ENCODE results near the gene MEGF11. TPM values are rescaled to one million over a fixed set of nuclear protein-coding genes. Genes with fewer than 3 reads are reported as not detected.

The MEGF11 gene
- polyA plus RNA-seq, 1 of the 3 experiments (the other 2 are of a cell fraction) = not detected

DNA sequence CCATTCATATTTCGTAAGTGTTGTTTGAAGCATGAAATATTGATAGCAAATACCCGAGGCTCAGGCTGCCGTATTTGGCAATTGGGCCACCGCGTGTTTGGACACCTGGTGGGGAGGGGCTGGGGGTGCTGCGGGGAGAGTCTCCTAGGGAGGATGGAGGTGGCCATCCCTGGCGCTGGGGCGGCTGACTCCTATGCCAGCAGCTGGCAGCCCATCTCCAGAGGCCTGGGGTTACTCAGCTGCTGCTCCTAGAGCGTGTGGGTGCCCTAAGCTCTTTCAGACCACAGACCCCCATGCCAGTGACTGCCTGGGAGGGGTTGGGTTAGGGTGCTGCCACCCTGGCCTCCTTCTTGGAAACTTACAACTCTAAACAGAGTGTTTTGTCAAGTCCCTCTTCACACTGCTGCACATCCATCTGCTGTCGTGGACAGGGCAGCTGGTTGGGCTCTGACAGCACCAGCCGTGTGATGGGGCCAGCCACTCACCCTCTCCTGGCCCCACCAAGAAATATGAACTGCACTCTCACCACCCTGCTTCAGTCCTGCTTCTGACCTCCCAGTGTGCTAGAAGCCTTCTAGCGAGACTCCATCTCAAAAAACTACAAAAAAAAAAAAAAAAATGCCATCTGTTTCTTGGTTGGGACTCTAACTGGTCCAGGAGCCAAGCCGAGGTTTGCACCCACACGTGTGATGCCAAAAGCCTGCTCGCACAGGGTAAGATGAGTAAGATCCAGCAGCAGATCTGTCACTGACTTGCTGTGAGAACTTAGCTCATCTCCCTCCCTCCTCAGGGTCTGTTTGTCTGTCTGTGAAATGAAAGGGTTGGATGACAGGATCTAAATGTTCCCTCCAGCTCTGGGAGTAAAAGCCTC, 156.2 kb downstream of the MEGF11 start:
- Histone ChIP-seq H3K36me3 (replicated peaks in 1 of 2; ENCODE audit: control insufficient read depth in 1 of 2, insufficient read depth in 2 of 2, low read length in 1 of 2) (no peaks in the 10 kb centered on the region), H3K9ac (no peak overlapping the region), H3K9me2 (no peaks in the 10 kb centered on the region), H3F3A (replicated peaks; ENCODE audit: insufficient read depth) (no peaks in the 10 kb centered on the region), H2AFZ (ENCODE audit: low read depth) (no peak overlapping the region), H3K9me3 (no peaks in the 10 kb centered on the region), H3K4me1 (ENCODE audit: control insufficient read depth in 1 of 2, insufficient read depth in 2 of 2, low read depth in 1 of 2, low read length in 1 of 2) (peaks cover 0 to 8% of the 10 kb centered on the region in 2 experiments; a peak in 1 of 4 replicates), H3K27me3 (ENCODE audit: insufficient read depth) (peaks cover 5% of the 10 kb centered on the region), H3K4me3 (ENCODE audit: low read depth in 2 of 2, low read length in 1 of 2) (no peak overlapping the region), H3K27ac (ENCODE audit: low read depth in 2 of 2, low read length in 1 of 2) (no peak overlapping the region), H3K79me2 (ENCODE audit: insufficient read depth) (no peaks in the 10 kb centered on the region), H3K4me2 (no peak overlapping the region), H4K20me1 (ENCODE audit: insufficient read depth) (no peaks in the 10 kb centered on the region)
- TF ChIP-seq, protein P1, sequence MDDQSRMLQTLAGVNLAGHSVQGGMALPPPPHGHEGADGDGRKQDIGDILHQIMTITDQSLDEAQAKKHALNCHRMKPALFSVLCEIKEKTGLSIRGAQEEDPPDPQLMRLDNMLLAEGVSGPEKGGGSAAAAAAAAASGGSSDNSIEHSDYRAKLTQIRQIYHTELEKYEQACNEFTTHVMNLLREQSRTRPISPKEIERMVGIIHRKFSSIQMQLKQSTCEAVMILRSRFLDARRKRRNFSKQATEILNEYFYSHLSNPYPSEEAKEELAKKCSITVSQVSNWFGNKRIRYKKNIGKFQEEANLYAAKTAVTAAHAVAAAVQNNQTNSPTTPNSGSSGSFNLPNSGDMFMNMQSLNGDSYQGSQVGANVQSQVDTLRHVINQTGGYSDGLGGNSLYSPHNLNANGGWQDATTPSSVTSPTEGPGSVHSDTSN (IDR thresholded peaks at IDR 0.05) = no peak
- TF ChIP-seq SMC3 (IDR thresholded peaks at IDR 0.05; ENCODE audit: low read depth, low read length) = no peak
- TF ChIP-seq, protein P2, sequence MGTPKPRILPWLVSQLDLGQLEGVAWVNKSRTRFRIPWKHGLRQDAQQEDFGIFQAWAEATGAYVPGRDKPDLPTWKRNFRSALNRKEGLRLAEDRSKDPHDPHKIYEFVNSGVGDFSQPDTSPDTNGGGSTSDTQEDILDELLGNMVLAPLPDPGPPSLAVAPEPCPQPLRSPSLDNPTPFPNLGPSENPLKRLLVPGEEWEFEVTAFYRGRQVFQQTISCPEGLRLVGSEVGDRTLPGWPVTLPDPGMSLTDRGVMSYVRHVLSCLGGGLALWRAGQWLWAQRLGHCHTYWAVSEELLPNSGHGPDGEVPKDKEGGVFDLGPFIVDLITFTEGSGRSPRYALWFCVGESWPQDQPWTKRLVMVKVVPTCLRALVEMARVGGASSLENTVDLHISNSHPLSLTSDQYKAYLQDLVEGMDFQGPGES (IDR thresholded peaks at IDR 0.05; ENCODE audit: low read depth, low read length) = no peak
- TF ChIP-seq NRF1 (IDR thresholded peaks at IDR 0.05; ENCODE audit: low read depth, low read length) = no peak
- TF ChIP-seq POLR2AphosphoS5 (IDR thresholded peaks at IDR 0.05; ENCODE audit: low read depth, low read length) = no peak
- no peak for TF ChIP-seq FOSL2 (IDR thresholded peaks at IDR 0.05; ENCODE audit: borderline replicate concordance, low read depth)
- no peak for TF ChIP-seq NFIC (IDR thresholded peaks at IDR 0.05; ENCODE audit: borderline replicate concordance)
- no peak for TF ChIP-seq TAF1 (IDR thresholded peaks at IDR 0.05; ENCODE audit: borderline replicate concordance, low read depth, low read length)
- no peak for TF ChIP-seq EP300 (IDR thresholded peaks at IDR 0.05; ENCODE audit: borderline replicate concordance in 1 of 2, low read depth in 1 of 2, low read length in 1 of 2)
- TF ChIP-seq SIN3A (IDR thresholded peaks at IDR 0.05; ENCODE audit: borderline replicate concordance, low read depth, low read length) = no peak
- no peak for TF ChIP-seq TCF12 (IDR thresholded peaks at IDR 0.05)
- TF ChIP-seq, protein P3, sequence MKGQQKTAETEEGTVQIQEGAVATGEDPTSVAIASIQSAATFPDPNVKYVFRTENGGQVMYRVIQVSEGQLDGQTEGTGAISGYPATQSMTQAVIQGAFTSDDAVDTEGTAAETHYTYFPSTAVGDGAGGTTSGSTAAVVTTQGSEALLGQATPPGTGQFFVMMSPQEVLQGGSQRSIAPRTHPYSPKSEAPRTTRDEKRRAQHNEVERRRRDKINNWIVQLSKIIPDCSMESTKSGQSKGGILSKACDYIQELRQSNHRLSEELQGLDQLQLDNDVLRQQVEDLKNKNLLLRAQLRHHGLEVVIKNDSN (IDR thresholded peaks at IDR 0.05; ENCODE audit: borderline replicate concordance, low read depth) = no peak
- TF ChIP-seq TEAD4 (IDR thresholded peaks at IDR 0.05; ENCODE audit: borderline replicate concordance, insufficient read depth) = no peak
- no peak for TF ChIP-seq ELF1 (IDR thresholded peaks at IDR 0.05)
- TF ChIP-seq, protein P4, sequence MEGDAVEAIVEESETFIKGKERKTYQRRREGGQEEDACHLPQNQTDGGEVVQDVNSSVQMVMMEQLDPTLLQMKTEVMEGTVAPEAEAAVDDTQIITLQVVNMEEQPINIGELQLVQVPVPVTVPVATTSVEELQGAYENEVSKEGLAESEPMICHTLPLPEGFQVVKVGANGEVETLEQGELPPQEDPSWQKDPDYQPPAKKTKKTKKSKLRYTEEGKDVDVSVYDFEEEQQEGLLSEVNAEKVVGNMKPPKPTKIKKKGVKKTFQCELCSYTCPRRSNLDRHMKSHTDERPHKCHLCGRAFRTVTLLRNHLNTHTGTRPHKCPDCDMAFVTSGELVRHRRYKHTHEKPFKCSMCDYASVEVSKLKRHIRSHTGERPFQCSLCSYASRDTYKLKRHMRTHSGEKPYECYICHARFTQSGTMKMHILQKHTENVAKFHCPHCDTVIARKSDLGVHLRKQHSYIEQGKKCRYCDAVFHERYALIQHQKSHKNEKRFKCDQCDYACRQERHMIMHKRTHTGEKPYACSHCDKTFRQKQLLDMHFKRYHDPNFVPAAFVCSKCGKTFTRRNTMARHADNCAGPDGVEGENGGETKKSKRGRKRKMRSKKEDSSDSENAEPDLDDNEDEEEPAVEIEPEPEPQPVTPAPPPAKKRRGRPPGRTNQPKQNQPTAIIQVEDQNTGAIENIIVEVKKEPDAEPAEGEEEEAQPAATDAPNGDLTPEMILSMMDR (IDR thresholded peaks at IDR 0.05) = no peak
- TF ChIP-seq MXI1 (IDR thresholded peaks at IDR 0.05; ENCODE audit: low read depth, low read length) = no peak
- no peak for TF ChIP-seq MEF2A (IDR thresholded peaks at IDR 0.05; ENCODE audit: borderline replicate concordance, low read depth)
- WGBS (ENCODE audit: low lambda C conversion rate) = 66% methylated on average over 10 of the region's 15 CpGs
- ChIA-PET POLR2A (no interaction called here), CTCF (interaction anchor here (1.2 kb wide), 2 partner anchors 116 to 180 kb away, joined by 3 to 4 read pairs; no protein-coding TSS in a partner anchor)
- DNase-seq = no peak
